ENCODE measurements around the gene LPP.

The LPP gene

DNA sequence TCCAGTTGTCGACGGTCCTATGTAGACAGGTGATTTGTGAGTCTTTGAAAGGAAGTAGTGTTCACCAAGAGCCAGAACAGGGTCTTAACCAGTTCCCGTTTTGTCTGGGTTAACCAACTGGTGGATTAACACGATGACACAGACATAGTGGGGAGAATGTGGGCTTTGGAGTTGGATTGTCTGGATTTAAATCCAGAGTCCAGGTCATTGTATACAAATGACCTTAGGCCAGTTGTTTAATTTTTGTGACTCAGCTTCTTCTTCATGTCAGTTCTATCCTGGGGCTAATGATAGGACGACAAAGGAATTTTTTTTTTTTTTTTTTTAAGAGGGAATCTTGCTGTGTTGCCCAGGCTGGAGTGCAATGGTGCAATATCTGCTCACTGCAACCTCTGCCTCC, 126.7 kb downstream of the LPP start:
- no peak for DNase-seq (ENCODE audit: low read depth, low spot score)
- Histone ChIP-seq H3K4me3 (no peak overlapping the region), H3K9ac (ENCODE audit: insufficient read length) (no peak overlapping the region), H3K9me3 (ENCODE audit: low read depth, low read length) (no peaks in the 10 kb centered on the region), H3K36me3 (ENCODE audit: insufficient read depth, low read length) (no peaks in the 10 kb centered on the region), H3K27ac (no peak overlapping the region)
- TF ChIP-seq POLR2AphosphoS5 (IDR thresholded peaks at IDR 0.05; ENCODE audit: borderline replicate concordance, low read depth, low read length) = no peak
- no peak for TF ChIP-seq EZH2 (IDR thresholded peaks at IDR 0.05)
- TF ChIP-seq FOXP2 (optimal IDR thresholded peaks at IDR 0.05; ENCODE audit: control extremely low read depth, extremely low read length, insufficient read depth) = no peak

DNA sequence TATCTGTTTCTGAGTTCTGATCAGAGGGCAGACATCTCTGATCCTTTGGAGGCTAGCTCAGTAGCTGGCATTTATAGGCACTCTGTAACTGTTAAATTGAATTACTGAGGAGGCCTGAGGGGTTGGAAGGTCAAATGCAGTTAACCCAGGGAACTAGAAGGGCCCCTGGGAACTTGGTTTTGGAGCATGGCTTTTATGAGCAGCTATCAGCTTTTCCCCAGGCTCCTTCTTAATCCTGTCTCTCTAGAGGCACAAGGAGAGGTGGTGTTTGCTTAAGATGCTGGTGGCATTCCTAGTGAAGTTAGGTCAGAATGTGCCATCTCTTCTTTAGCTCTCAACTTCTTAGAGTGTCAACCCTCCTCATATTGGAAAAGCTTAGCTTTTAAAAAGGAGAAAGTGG, 128.9 kb downstream of the LPP start:
- H3K27ac ChIP-seq = no peak overlapping the region
- no peak for DNase-seq (ENCODE audit: low read depth, low spot score)
- TF ChIP-seq FOXP2 (optimal IDR thresholded peaks at IDR 0.05; ENCODE audit: control extremely low read depth, extremely low read length, insufficient read depth) (no peak), POLR2AphosphoS5 (IDR thresholded peaks at IDR 0.05; ENCODE audit: borderline replicate concordance, low read depth, low read length) (no peak), EZH2 (IDR thresholded peaks at IDR 0.05) (no peak)
- H3K9me3 ChIP-seq (ENCODE audit: low read depth, low read length) = no peaks in the 10 kb centered on the region
- H3K9ac ChIP-seq (ENCODE audit: insufficient read length) = no peak overlapping the region
- no peaks in the 10 kb centered on the region for H3K36me3 ChIP-seq (ENCODE audit: insufficient read depth, low read length)
- H3K4me3 ChIP-seq = no peak overlapping the region

DNA sequence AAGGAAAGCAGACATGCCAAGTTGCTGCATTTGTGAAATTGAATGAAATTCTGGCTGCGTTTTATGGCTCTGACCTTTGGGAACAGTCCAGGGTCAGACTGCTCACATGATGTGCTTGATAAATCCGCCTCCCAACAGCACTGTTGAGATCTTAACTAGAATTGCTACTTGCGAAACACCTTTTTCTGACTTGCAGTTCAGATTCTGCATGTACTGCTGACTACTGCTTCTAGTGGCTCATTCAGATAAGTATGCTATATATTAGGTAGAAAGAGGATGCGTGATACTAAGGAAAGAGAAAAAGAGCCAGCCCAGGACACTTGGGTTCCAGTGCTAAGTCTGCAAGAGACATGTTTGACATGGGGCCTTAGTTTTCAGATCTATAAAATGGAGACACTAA, 129.4 kb downstream of the LPP start:
- no peak overlapping the region for H3K4me3 ChIP-seq
- no peak for DNase-seq (ENCODE audit: low read depth, low spot score)
- H3K9me3 ChIP-seq (ENCODE audit: low read depth, low read length) = no peaks in the 10 kb centered on the region
- no peak overlapping the region for H3K27ac ChIP-seq
- H3K9ac ChIP-seq (ENCODE audit: insufficient read length) = no peak overlapping the region
- TF ChIP-seq POLR2AphosphoS5 (IDR thresholded peaks at IDR 0.05; ENCODE audit: borderline replicate concordance, low read depth, low read length) (no peak), FOXP2 (optimal IDR thresholded peaks at IDR 0.05; ENCODE audit: control extremely low read depth, extremely low read length, insufficient read depth) (no peak), EZH2 (IDR thresholded peaks at IDR 0.05) (no peak)
- no peaks in the 10 kb centered on the region for H3K36me3 ChIP-seq (ENCODE audit: insufficient read depth, low read length)

DNA sequence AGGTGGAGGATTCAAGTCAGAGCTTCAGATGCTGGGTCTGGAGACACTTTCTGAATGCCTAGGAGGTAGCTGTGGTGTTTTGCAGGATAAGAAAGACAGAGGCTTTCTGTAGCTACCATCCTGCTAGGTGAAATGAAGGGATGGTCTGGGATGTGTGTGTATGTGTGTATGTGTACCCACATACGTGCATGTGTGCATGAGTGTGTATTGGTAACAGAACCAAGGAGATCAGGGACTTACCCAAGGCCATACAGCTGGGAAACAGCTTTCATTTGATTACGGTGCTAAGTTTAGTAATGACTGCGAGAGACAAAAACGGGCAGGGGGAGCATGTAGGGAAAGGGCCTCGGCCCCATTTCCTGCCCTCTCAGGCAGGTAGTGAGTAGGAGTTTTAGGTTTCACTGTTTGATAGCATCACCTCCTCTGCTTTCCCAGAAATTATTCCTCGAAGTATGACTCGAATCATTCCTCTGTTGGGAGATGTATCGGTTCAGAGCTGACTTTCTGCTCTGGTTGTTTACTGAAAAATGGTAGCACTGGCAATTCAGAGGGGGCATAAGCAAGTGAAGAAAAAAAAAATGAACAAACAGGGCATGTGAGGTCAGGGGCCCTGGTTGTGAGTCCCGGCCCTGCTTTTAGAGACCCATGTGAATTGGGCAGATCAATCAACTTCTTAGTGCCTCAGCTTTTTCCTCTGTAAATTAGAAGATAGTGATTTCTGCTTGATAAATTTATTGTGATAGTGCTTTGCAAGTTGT, 130.7 kb downstream of the LPP start:
- Histone ChIP-seq H3K9ac (ENCODE audit: insufficient read length) (no peak overlapping the region), H3K9me3 (ENCODE audit: low read depth, low read length) (no peaks in the 10 kb centered on the region), H3K4me3 (no peak overlapping the region), H3K27ac (no peak overlapping the region), H3K36me3 (ENCODE audit: insufficient read depth, low read length) (no peaks in the 10 kb centered on the region)
- DNase-seq (ENCODE audit: low read depth, low spot score) = no peak
- no peak for TF ChIP-seq POLR2AphosphoS5 (IDR thresholded peaks at IDR 0.05; ENCODE audit: borderline replicate concordance, low read depth, low read length)
- TF ChIP-seq FOXP2 (optimal IDR thresholded peaks at IDR 0.05; ENCODE audit: control extremely low read depth, extremely low read length, insufficient read depth) = no peak
- TF ChIP-seq EZH2 (IDR thresholded peaks at IDR 0.05) = no peak

DNA sequence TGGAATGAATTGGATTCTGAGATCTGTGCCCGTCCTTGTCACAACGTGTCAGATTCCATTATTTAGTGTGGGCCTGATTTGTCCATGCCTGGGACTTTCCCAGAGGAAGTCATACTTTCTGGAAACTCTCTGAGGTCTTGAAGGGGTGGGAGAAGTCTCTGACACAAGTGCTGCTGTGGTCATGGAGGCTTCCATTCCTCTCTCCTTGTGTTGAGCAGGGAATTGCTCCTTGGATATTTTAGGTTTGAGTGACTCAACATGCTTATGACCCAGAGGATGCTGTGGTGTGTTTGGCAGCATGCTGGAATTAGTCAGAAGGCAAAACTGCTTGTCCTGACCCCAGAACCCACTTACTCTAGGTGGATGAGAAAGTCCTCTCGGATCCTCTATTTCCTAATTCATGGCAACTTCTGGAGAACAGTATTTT, 132.1 kb downstream of the LPP start:
- Histone ChIP-seq H3K9ac (ENCODE audit: insufficient read length) (no peak overlapping the region), H3K4me3 (no peak overlapping the region), H3K36me3 (ENCODE audit: insufficient read depth, low read length) (no peaks in the 10 kb centered on the region), H3K9me3 (ENCODE audit: low read depth, low read length) (no peaks in the 10 kb centered on the region), H3K27ac (no peak overlapping the region)
- no peak for DNase-seq (ENCODE audit: low read depth, low spot score)
- no peak for TF ChIP-seq POLR2AphosphoS5 (IDR thresholded peaks at IDR 0.05; ENCODE audit: borderline replicate concordance, low read depth, low read length)
- TF ChIP-seq FOXP2 (optimal IDR thresholded peaks at IDR 0.05; ENCODE audit: control extremely low read depth, extremely low read length, insufficient read depth) = no peak
- TF ChIP-seq EZH2 (IDR thresholded peaks at IDR 0.05) = no peak

DNA sequence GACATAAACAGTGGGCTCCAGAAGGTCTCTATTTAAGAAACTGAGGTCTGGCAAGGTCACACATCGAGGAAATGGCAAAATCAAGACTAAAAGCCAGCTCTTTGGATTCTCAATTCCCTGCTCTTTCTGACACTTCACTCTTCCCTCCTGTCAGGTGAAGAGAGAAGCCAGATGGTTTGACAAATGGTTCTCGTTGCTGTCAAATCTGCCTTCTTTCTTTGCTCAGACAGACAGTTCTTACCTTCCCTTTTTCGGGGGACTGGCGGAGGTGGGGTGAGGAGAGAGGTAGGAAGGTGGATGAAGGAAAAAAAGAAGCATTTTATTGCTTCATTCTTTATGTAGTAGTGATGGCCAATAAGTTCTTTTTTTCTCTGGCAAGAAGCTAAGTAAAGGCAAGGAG, 133.4 kb downstream of the LPP start:
- no peak overlapping the region for H3K4me3 ChIP-seq
- no peaks in the 10 kb centered on the region for H3K36me3 ChIP-seq (ENCODE audit: insufficient read depth, low read length)
- no peak for DNase-seq (ENCODE audit: low read depth, low spot score)
- TF ChIP-seq EZH2 (IDR thresholded peaks at IDR 0.05) = no peak
- TF ChIP-seq POLR2AphosphoS5 (IDR thresholded peaks at IDR 0.05; ENCODE audit: borderline replicate concordance, low read depth, low read length) = no peak
- TF ChIP-seq FOXP2 (optimal IDR thresholded peaks at IDR 0.05; ENCODE audit: control extremely low read depth, extremely low read length, insufficient read depth) = no peak
- no peak overlapping the region for H3K27ac ChIP-seq
- no peak overlapping the region for H3K9ac ChIP-seq (ENCODE audit: insufficient read length)
- no peaks in the 10 kb centered on the region for H3K9me3 ChIP-seq (ENCODE audit: low read depth, low read length)

DNA sequence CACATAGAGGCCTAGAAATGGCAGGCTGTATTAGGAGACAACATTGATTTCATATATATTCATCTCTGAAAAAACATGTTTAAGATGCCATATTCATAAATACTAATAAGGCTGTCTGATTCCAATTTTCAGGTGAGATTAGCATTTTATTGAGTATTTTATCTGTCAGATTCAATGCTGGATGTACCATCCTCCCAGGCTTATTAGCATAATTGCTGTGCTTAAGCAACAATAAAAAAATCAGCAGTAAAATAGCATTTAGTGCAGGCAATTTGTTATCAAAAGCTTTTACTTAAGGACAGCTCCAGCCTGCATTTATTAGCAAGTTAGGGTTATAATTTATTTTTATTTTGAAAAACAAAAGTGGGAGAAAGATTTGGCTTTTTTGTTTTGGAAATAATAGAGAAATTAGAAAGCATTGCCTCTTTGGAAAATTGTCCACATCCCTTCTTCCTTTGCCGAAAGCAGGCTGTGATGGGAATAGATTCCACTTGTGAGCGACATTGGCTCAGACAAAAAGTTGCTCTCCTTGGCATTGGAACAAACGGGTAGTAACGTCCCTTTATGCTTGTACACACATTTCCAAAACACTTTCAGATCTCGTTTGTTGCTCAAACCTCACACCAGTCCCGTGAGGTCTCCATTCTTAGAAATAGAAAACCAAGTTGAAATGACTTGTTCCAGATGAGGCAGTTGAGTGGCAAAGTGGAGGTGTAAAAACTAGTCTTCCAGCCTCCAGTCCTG, 134.0 kb downstream of the LPP start:
- no peak overlapping the region for H3K27ac ChIP-seq
- no peak overlapping the region for H3K4me3 ChIP-seq
- no peak for TF ChIP-seq FOXP2 (optimal IDR thresholded peaks at IDR 0.05; ENCODE audit: control extremely low read depth, extremely low read length, insufficient read depth)
- TF ChIP-seq POLR2AphosphoS5 (IDR thresholded peaks at IDR 0.05; ENCODE audit: borderline replicate concordance, low read depth, low read length) = no peak
- TF ChIP-seq EZH2 (IDR thresholded peaks at IDR 0.05) = no peak
- H3K9me3 ChIP-seq (ENCODE audit: low read depth, low read length) = no peaks in the 10 kb centered on the region
- DNase-seq (ENCODE audit: low read depth, low spot score) = no peak
- H3K36me3 ChIP-seq (ENCODE audit: insufficient read depth, low read length) = no peaks in the 10 kb centered on the region
- H3K9ac ChIP-seq (ENCODE audit: insufficient read length) = no peak overlapping the region

DNA sequence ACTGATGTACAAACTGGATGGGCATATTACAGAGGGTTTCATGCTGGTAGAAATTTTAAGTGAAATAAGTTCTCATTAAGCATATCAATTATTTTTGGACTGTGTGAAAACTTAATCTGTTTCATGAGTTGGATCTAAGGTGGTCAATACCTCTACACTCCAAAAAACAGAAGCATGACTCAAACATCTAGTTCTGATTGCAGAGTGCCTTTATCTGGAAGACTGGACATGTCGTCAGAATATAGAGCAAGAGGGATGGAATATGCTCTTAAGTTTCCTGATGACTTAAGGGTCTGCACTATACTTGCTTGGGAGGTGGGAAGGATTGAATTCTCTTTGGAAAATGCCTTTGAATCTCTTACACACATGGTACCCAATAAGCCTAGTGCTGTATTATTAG, 138.3 kb downstream of the LPP start:
- H3K36me3 ChIP-seq (ENCODE audit: insufficient read depth, low read length) = no peaks in the 10 kb centered on the region
- DNase-seq (ENCODE audit: low read depth, low spot score) = no peak
- no peak overlapping the region for H3K9ac ChIP-seq (ENCODE audit: insufficient read length)
- H3K27ac ChIP-seq = no peak overlapping the region
- no peak for TF ChIP-seq FOXP2 (optimal IDR thresholded peaks at IDR 0.05; ENCODE audit: control extremely low read depth, extremely low read length, insufficient read depth)
- no peak for TF ChIP-seq EZH2 (IDR thresholded peaks at IDR 0.05)
- TF ChIP-seq POLR2AphosphoS5 (IDR thresholded peaks at IDR 0.05; ENCODE audit: borderline replicate concordance, low read depth, low read length) = no peak
- H3K4me3 ChIP-seq = no peak overlapping the region
- no peaks in the 10 kb centered on the region for H3K9me3 ChIP-seq (ENCODE audit: low read depth, low read length)

All from SK-N-MC (cell line).